Esophagus muscularis mucosa (tissue), 4 donors: Measurements from ENCODE around the gene MAN1B1.

Source experiments
- EP300 ChIP-seq: sonication (generic); formaldehyde crosslinking; IDR thresholded peaks from one replicate; pipeline ENCODE4 v1.6.1; 2017; ENCODE audit warnings: antibody characterized with exemption
- POLR2A ChIP-seq: fragments of 450-650 bp; IDR thresholded peaks from one replicate; pipeline ENCODE4 v1.6.1; 2017; ENCODE audit warnings: antibody characterized with exemption, moderate library complexity, mild to moderate bottlenecking, low read depth
- POLR2AphosphoS5 ChIP-seq, 2 donors: sonication (generic); formaldehyde crosslinking; IDR thresholded peaks; one replicate each; pipeline ENCODE4 v1.6.1; 2017; ENCODE audit warnings: antibody characterized with exemption in 2 of 2
- TF ChIP-seq, protein P1 (sequence below), 3 experiments: fragments of 200-600 bp in 2 of 3; fragments of 450-650 bp in 1 of 3; sonication (generic) in 2 of 3; IDR thresholded peaks; one replicate each; pipeline ENCODE4 v1.5.1; 2017 to 2019; ENCODE audit warnings: antibody characterized with exemption in 3 of 3, mild to moderate bottlenecking in 2 of 3, moderate library complexity in 1 of 3

DNA sequence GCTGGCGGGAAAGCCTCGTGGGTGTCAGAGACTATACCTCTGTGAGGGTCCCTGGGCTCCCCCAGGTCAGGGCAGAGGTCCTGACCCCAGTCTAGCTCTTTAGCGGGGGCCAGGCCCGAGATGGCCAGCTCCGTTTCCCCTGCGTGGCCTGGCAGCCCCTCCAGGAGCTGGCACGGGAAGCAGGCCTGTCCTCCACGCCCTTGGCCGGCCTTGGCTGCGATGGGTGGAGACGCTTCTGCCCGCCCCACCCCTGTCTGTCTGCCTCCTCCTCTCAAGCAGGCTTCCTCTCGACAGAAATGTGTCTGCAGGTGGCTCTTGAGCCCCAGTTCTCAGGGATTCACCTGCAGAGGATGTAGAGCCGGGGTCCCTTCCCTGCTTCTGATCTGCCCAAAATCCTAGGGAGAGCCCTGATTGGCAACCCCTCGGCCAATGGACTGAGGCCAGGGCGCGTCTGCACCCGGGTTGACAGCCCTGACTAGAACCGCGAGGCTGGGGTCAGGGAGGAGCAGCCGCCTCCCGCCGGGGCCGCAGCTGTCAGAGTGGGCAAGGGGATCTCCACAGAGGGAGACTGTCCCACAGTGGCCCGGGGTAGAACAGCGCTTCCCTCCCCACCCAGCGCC lies 49.6 kb downstream of the MAN1B1 start:
- TF ChIP-seq, protein P1, sequence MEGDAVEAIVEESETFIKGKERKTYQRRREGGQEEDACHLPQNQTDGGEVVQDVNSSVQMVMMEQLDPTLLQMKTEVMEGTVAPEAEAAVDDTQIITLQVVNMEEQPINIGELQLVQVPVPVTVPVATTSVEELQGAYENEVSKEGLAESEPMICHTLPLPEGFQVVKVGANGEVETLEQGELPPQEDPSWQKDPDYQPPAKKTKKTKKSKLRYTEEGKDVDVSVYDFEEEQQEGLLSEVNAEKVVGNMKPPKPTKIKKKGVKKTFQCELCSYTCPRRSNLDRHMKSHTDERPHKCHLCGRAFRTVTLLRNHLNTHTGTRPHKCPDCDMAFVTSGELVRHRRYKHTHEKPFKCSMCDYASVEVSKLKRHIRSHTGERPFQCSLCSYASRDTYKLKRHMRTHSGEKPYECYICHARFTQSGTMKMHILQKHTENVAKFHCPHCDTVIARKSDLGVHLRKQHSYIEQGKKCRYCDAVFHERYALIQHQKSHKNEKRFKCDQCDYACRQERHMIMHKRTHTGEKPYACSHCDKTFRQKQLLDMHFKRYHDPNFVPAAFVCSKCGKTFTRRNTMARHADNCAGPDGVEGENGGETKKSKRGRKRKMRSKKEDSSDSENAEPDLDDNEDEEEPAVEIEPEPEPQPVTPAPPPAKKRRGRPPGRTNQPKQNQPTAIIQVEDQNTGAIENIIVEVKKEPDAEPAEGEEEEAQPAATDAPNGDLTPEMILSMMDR (IDR thresholded peaks at IDR 0.05) = no peak
- TF ChIP-seq EP300 = no peak
- no peak for TF ChIP-seq POLR2A
- TF ChIP-seq POLR2AphosphoS5 (IDR thresholded peaks at IDR 0.05) = no peak
